Karpas-422 (cell line): ENCODE measurements around the gene HYI. TPM values are rescaled to one million over a fixed set of nuclear protein-coding genes. Genes with fewer than 3 reads are reported as not detected.

Experiments
- DNase-seq: peaks from one replicate; pipeline ENCODE4 v3.0.0-alpha.2; 2015
- H2AFZ ChIP-seq: fragments of 200-600 bp; sonication (generic); 2 replicates; pipeline ENCODE4 v1.6.1; 2014; ENCODE audit warnings: antibody characterized with exemption, low read length, mixed read lengths
- H3K27ac ChIP-seq: fragments of 200-600 bp; sonication (generic); 2 replicates; pipeline ENCODE4 v1.5.1; 2014; ENCODE audit warnings: mild to moderate bottlenecking, low read length, moderate library complexity
- H3K27me3 ChIP-seq: fragments of 200-600 bp; sonication (generic); 2 replicates; pipeline ENCODE4 v1.6.1; 2014; ENCODE audit warnings: low read length, mixed read lengths
- H3K36me3 ChIP-seq: fragments of 200-600 bp; sonication (generic); 2 replicates; pipeline ENCODE4 v1.6.1; 2014; ENCODE audit warnings: low read length, mixed read lengths; ENCODE audit not compliant: insufficient read depth
- H3K4me1 ChIP-seq: fragments of 200-600 bp; sonication (generic); 2 replicates; pipeline ENCODE4 v1.6.1; 2014; ENCODE audit warnings: mild to moderate bottlenecking, low read length, mixed read lengths
- H3K4me2 ChIP-seq: fragments of 200-600 bp; sonication (generic); 2 replicates; pipeline ENCODE4 v1.6.1; 2014; ENCODE audit warnings: low read length, low read depth, mild to moderate bottlenecking; ENCODE audit not compliant: poor library complexity, severe bottlenecking
- H3K4me3 ChIP-seq: fragments of 200-600 bp; sonication (generic); 2 replicates; pipeline ENCODE4 v1.5.1; 2014; ENCODE audit warnings: mild to moderate bottlenecking, antibody characterized with exemption, low read length, mixed read lengths
- H3K79me2 ChIP-seq: fragments of 200-600 bp; sonication (generic); 2 replicates; pipeline ENCODE4 v1.6.1; 2014; ENCODE audit warnings: mild to moderate bottlenecking, low read length, mixed read lengths
- H3K9ac ChIP-seq: fragments of 200-600 bp; sonication (generic); 2 replicates; pipeline ENCODE4 v1.6.0; 2014; ENCODE audit warnings: low read length
- H3K9me2 ChIP-seq: fragments of 200-600 bp; sonication (generic), shearing (Covaris generic); replicated peaks from 2 replicates; pipeline ENCODE4 v1.6.0; 2014; ENCODE audit warnings: mild to moderate bottlenecking, low read length, moderate library complexity; ENCODE audit not compliant: insufficient read depth
- H3K9me3 ChIP-seq: fragments of 300-700, 200-600 bp; sonication (generic); 2 replicates; pipeline ENCODE4 v1.6.1; 2014; ENCODE audit warnings: low read length, mixed read lengths
- H4K20me1 ChIP-seq: fragments of 200-600 bp; sonication (generic); 2 replicates; pipeline ENCODE4 v1.6.1; 2014; ENCODE audit warnings: mild to moderate bottlenecking, antibody characterized with exemption, low read length, low read depth; ENCODE audit not compliant: insufficient read depth
- total RNA-seq: library from RNA; depleted of rRNA; stranded (reverse); fragments of >200 nt; shearing (Covaris generic); gene quantifications from 2 replicates; pipeline ENCODE4 v1.2.3, GENCODE V29; 2014; ENCODE audit warnings: low replicate concordance

HYI gene
- total RNA-seq, 1 experiment from 2014 or later = not detected

- Histone ChIP-seq H3K9ac (no peak overlapping the region), H3K4me1 (no peaks in the 10 kb centered on the region), H3K4me3 (no peak overlapping the region), H3K9me3 (no peaks in the 10 kb centered on the region), H3K9me2 (no peaks in the 10 kb centered on the region), H4K20me1 (no peaks in the 10 kb centered on the region), H3K36me3 (0 out of 2 replicates have a peak, but pooled peaks cover 6% of the 10 kb centered on the region), H2AFZ (no peak overlapping the region), H3K79me2 (no peaks in the 10 kb centered on the region), H3K27me3 (no peaks in the 10 kb centered on the region), H3K4me2 (no peak overlapping the region), H3K27ac (no peak overlapping the region)
- no peak for DNase-seq
These were observed 4.0 kb downstream of the HYI start for GRCh38 chr1:43449708-43450069.

DNA sequence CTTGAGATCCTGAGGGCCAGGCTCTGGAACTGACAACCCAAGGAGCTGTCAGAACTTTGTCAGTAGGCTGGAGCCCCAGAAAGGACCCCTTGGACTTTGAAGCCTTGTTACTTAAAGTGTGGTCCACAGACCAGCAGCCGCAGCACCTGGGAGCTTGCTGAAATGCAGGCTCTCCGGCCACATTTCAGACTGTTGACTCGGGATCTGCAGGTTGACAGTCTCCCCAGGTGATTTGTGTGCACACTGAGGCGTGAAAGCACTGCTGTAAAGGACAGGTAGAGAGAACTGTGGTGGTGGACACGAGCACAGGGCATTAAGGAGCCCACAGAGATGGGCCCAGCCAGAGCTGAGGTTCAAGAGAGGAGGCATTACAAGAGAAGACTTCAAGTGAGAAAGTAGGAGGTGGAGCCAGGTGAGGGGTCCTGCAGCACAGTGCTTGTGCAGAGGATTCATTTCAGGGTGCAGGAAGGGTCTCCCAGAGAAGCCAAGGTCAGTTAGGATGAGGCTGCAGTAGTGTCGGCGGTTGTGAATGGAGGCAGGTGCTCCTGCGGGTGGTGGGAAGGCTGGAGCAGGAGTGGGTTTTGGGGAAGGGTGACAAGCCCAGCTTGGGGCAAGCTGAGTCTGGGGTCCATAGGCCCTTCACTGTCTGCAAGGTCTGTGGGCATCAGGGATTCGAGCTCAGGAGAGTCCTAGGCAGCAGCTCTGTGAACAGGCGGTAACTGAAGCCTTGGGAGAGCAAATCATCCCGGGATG lies 4.6 kb downstream of the HYI start:
- Histone ChIP-seq H3K36me3 (0 out of 2 replicates have a peak, but pooled peaks cover 6% of the 10 kb centered on the region), H3K9me2 (no peaks in the 10 kb centered on the region), H3K4me2 (no peak overlapping the region), H3K27me3 (no peaks in the 10 kb centered on the region), H3K9me3 (no peaks in the 10 kb centered on the region), H3K4me1 (no peaks in the 10 kb centered on the region), H3K27ac (no peak overlapping the region), H3K4me3 (no peak overlapping the region), H3K79me2 (no peaks in the 10 kb centered on the region), H2AFZ (no peak overlapping the region), H3K9ac (no peak overlapping the region), H4K20me1 (no peaks in the 10 kb centered on the region)
- DNase-seq = no peak

GRCh38 chr1:43447891-43448708 lies 5.6 kb downstream of the HYI start:
- DNase-seq = no peak
- H3K27ac ChIP-seq = no peak overlapping the region
- no peaks in the 10 kb centered on the region for H3K27me3 ChIP-seq
- H3K4me2 ChIP-seq = no peak overlapping the region
- no peak overlapping the region for H2AFZ ChIP-seq
- H3K9me2 ChIP-seq = no peaks in the 10 kb centered on the region
- no peaks in the 10 kb centered on the region for H3K79me2 ChIP-seq
- no peak overlapping the region for H3K4me3 ChIP-seq
- H3K9ac ChIP-seq = no peak overlapping the region
- H3K4me1 ChIP-seq = no peaks in the 10 kb centered on the region
- no peaks in the 10 kb centered on the region for H4K20me1 ChIP-seq
- H3K36me3 ChIP-seq = 0 out of 2 replicates have a peak, but pooled peaks cover 9% of the 10 kb centered on the region
- no peaks in the 10 kb centered on the region for H3K9me3 ChIP-seq

DNA sequence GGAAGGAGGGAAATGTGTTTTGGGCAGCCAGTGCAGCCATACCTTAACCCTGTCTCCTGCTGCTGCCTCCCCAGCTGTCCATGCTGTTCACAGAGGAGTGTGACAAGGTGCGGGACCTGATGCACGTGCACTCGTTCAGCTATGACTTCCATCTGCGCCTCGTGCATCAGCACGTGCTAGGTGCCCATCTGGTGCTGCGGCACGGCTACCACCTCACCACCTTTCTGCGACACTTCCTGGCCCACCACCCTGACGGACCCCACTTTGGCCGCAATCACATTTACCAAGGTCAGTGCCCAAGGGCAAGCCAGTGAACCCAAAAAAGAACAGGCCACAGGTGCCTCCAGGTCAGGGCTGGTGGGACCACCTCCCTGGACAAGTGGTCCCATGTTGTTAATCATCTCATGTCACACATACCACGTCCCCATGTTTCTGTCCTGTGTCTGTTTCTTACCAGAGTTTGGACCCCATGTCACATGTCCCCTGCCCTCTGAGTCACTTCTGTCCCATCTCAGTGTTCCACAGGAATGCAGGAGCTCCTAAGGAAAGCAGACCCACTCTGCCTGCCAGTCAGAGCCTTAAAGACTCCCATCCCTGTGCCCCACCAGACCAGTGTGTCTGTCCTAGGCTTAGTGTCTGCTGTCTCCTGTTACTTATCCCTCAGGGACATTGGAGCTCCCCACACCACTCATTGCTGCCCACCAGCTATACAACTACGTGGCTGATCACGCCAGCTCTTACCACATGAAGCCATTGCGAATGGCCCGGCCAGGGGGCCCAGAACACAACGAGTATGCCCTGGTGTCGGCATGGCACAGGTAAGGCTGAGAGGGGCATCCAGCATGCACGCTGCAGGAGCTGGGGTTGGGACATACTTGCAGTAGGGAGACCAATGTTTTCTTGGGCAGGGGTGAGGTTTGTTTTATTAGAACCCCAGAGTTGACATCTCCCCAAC lies 6.6 kb downstream of the HYI start:
- Histone ChIP-seq H3K79me2 (no peaks in the 10 kb centered on the region), H3K36me3 (0 out of 2 replicates have a peak, but pooled peaks cover 9% of the 10 kb centered on the region), H3K9me3 (no peaks in the 10 kb centered on the region), H3K9me2 (no peaks in the 10 kb centered on the region), H2AFZ (no peak overlapping the region), H3K4me1 (no peaks in the 10 kb centered on the region), H3K27ac (no peak overlapping the region), H3K27me3 (no peaks in the 10 kb centered on the region), H4K20me1 (no peaks in the 10 kb centered on the region), H3K4me3 (no peak overlapping the region), H3K9ac (no peak overlapping the region), H3K4me2 (no peak overlapping the region)
- DNase-seq = no peak

GRCh38 chr1:43446388-43446740 lies 7.4 kb downstream of the HYI start:
- H3K4me3 ChIP-seq = no peak overlapping the region
- no peaks in the 10 kb centered on the region for H3K4me1 ChIP-seq
- no peak overlapping the region for H3K27ac ChIP-seq
- H3K36me3 ChIP-seq = 0 out of 2 replicates have a peak, but pooled peaks cover 9% of the 10 kb centered on the region
- no peak overlapping the region for H3K4me2 ChIP-seq
- H3K27me3 ChIP-seq = no peaks in the 10 kb centered on the region
- H3K79me2 ChIP-seq = no peaks in the 10 kb centered on the region
- no peak overlapping the region for H2AFZ ChIP-seq
- DNase-seq = no peak
- H3K9ac ChIP-seq = no peak overlapping the region
- no peaks in the 10 kb centered on the region for H3K9me2 ChIP-seq
- H3K9me3 ChIP-seq = no peaks in the 10 kb centered on the region
- H4K20me1 ChIP-seq = no peaks in the 10 kb centered on the region

DNA sequence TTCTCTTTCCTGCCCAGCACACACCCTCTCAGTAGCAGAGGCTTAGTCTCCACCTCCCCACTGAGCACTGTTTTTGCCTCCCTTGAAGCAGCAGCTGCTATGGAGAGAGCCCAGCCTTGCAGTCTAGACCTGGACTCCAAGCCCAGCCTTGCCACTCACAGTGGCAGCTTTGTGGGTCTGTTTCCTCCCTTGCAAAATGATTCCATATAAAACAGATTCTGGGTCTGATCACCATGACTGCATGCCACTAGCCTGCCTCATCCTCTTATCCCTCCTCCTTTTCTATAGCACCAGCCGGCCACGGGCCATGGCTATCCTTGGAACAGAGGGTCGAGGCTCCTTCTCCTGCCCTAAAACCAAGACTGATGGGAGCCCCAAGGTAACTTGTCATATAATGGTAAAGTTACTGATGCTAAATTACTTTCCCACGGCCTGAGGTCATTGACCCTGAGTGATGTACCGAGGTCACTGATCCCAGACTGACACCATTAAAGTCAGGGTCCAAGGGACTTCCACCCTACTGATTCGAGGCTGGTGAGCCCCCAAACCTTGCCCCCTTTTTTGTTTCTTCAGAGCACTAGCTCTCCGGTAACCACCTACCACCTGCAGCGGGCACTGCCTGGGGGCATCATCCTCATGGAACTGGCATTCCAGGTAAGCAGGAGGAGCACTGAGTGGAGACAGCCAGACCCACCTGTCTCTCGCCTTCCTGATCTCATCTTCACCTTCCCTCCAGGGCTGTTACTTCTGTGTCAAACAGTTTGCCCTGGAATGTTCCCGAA lies 7.9 kb downstream of the HYI start:
- no peak overlapping the region for H3K4me3 ChIP-seq
- no peaks in the 10 kb centered on the region for H3K79me2 ChIP-seq
- DNase-seq = no peak
- no peak overlapping the region for H3K4me2 ChIP-seq
- 0 out of 2 replicates have a peak, but pooled peaks cover 9% of the 10 kb centered on the region for H3K36me3 ChIP-seq
- no peaks in the 10 kb centered on the region for H3K9me2 ChIP-seq
- H2AFZ ChIP-seq = no peak overlapping the region
- H3K27me3 ChIP-seq = no peaks in the 10 kb centered on the region
- no peaks in the 10 kb centered on the region for H3K9me3 ChIP-seq
- no peaks in the 10 kb centered on the region for H4K20me1 ChIP-seq
- no peaks in the 10 kb centered on the region for H3K4me1 ChIP-seq
- H3K9ac ChIP-seq = no peak overlapping the region
- H3K27ac ChIP-seq = no peak overlapping the region

DNA sequence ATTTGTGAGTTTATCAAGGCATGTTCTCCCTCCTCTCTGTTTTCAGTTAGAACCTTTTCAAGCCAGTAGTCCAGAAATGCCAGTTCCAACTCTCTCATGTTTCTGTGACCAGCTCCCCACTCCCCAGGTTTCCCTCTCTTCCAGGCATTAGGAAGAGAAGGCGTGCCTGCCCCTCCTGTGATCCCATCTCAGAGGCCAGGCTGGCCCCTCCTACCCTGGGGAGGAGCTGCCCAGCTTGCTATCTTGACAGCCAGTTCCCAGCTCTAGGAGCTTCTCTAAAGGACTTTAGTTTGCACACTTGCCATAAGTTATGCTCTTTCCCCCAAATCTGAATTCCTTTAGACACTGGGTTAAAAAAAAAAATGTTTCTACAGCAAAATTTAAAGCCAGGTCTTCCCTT lies 8.9 kb downstream of the HYI start:
- no peaks in the 10 kb centered on the region for H3K9me2 ChIP-seq
- no peaks in the 10 kb centered on the region for H4K20me1 ChIP-seq
- no peaks in the 10 kb centered on the region for H3K27me3 ChIP-seq
- no peak overlapping the region for H3K4me3 ChIP-seq
- no peaks in the 10 kb centered on the region for H3K4me1 ChIP-seq
- H2AFZ ChIP-seq = no peak overlapping the region
- DNase-seq = no peak
- H3K9ac ChIP-seq = no peak overlapping the region
- 0 out of 2 replicates have a peak, but pooled peaks cover 2% of the 10 kb centered on the region for H3K36me3 ChIP-seq
- no peak overlapping the region for H3K27ac ChIP-seq
- H3K9me3 ChIP-seq = no peaks in the 10 kb centered on the region
- H3K79me2 ChIP-seq = no peaks in the 10 kb centered on the region
- no peak overlapping the region for H3K4me2 ChIP-seq
